ENCODE measurements around the gene STAG1.
"Not testable (repeated sequence)": the region's sequence is repeated elsewhere in the genome, so short reads cannot be mapped to it uniquely, and the experiment has no call there.

Gene STAG1

DNA sequence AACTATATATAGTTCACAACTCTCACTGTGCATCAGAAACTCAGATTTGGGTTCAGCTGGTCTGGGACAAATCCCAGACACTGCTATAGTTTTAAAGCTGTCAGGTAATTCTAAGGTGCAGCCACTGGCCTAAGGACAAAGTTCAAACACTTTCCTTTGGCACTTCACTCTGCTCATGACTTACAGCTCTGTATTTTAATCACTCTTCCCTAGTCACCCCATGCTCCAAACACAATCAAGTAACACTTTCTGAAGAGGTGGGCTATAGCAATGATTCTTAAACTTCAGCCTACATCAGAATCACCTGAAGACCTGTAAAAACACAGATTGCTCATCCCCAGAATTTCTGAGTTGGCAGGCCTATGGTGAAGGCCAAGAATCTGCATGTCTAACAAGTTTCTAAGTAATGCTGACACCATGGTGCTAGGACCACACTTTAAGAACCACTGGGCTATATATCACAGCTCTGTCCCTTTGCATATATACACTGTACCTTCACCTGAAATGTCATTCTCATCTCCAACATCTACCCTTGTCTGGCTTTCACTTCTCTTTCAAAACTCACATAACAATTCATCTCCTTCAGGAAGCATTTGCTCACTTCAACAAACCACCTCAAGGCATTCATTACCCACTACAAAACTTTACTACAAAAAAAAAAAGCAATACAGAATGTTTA is 21.4 kb downstream of the STAG1 start:
- H3K4me3 ChIP-seq (ENCODE audit: low read depth, low read length): no peak overlapping the region
- no peaks in the 10 kb centered on the region for H3K36me3 ChIP-seq
- DNase-seq: no peak
- no peaks in the 10 kb centered on the region for H3K9me3 ChIP-seq (ENCODE audit: severe bottlenecking)
- H3K27me3 ChIP-seq (ENCODE audit: insufficient read depth, low read depth, severe bottlenecking): no peaks in the 10 kb centered on the region
- TF ChIP-seq, protein P1, sequence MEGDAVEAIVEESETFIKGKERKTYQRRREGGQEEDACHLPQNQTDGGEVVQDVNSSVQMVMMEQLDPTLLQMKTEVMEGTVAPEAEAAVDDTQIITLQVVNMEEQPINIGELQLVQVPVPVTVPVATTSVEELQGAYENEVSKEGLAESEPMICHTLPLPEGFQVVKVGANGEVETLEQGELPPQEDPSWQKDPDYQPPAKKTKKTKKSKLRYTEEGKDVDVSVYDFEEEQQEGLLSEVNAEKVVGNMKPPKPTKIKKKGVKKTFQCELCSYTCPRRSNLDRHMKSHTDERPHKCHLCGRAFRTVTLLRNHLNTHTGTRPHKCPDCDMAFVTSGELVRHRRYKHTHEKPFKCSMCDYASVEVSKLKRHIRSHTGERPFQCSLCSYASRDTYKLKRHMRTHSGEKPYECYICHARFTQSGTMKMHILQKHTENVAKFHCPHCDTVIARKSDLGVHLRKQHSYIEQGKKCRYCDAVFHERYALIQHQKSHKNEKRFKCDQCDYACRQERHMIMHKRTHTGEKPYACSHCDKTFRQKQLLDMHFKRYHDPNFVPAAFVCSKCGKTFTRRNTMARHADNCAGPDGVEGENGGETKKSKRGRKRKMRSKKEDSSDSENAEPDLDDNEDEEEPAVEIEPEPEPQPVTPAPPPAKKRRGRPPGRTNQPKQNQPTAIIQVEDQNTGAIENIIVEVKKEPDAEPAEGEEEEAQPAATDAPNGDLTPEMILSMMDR (IDR thresholded peaks at IDR 0.05; ENCODE audit: low read depth, low read length): no peak
- H3K27ac ChIP-seq: no peak overlapping the region

DNA sequence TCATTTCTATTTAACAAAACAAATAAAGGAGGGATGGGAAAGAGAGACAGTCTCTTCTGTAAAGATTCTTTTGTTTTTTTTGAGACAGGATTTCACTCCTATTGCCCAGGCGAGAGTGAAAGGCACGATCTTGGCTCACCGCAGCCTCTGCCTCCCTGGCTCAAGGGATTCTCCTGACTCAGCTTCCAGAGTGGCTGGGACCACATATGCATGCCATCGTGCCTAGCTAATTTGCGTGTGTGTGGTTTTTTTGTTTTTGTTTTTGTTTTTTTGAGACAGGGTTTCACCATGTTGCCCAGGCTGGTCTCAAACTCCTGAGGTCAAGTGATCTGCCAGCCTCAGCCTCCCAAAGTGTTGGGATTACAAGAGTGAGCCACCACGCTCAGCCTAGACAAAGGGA is 23.3 kb downstream of the STAG1 start:
- no peak overlapping the region for H3K27ac ChIP-seq

DNA sequence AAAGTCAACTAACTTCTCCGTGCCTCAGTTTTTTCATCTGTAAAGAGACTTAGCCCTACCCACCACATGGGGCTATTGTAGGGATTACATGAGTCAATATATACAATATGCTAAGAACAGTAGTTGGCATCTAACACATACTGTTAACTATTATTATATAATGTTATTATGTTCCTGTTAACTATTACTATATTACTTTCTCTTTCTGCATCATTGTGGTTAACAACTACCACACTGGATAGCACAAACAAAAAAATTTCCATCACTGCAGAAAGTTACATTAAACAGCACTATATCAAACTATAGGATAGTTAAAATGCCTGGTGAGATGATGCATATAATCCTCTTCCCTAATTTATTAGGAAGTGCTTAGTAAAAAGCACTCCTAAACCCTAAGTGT is 23.7 kb downstream of the STAG1 start:
- Histone ChIP-seq H3K27me3 (ENCODE audit: insufficient read depth, low read depth, severe bottlenecking) (no peaks in the 10 kb centered on the region), H3K27ac (no peak overlapping the region), H3K9me3 (ENCODE audit: severe bottlenecking) (no peaks in the 10 kb centered on the region), H3K36me3 (no peaks in the 10 kb centered on the region), H3K4me3 (ENCODE audit: low read depth, low read length) (no peak overlapping the region)
- no peak for DNase-seq
- TF ChIP-seq, protein P1 (IDR thresholded peaks at IDR 0.05; ENCODE audit: low read depth, low read length): no peak

More for the DNA sequence above, 23.3 kb downstream of the STAG1 start:
- Histone ChIP-seq H3K36me3 (no peaks in the 10 kb centered on the region), H3K27me3 (ENCODE audit: insufficient read depth, low read depth, severe bottlenecking) (no peaks in the 10 kb centered on the region), H3K9me3 (ENCODE audit: severe bottlenecking) (no peaks in the 10 kb centered on the region), H3K4me3 (ENCODE audit: low read depth, low read length) (no peak overlapping the region)
- TF ChIP-seq, protein P1 (IDR thresholded peaks at IDR 0.05; ENCODE audit: low read depth, low read length): no peak
- DNase-seq: no peak

DNA sequence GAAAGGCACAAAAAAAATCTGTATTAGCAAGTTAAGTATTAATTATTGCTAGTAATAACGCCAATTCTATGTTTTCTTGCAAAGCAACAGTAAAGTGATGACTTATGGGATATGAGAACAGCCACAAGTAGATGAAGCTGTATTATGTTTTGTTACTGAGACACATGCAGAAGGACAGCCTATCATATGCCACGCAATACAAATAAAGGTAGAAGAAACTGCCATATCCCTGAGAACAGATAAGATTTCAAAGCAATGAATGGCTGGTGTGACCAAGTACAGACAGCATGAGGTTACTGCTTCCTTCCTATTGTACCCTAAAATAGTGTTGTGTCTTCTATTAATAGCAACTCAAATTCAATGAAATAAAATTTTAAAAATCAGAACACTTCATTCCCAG is 26.7 kb downstream of the STAG1 start:
- no peak for DNase-seq
- TF ChIP-seq, protein P1 (IDR thresholded peaks at IDR 0.05; ENCODE audit: low read depth, low read length): no peak
- Histone ChIP-seq H3K9me3 (ENCODE audit: severe bottlenecking) (no peaks in the 10 kb centered on the region), H3K4me3 (ENCODE audit: low read depth, low read length) (no peak overlapping the region), H3K27me3 (ENCODE audit: insufficient read depth, low read depth, severe bottlenecking) (no peaks in the 10 kb centered on the region), H3K36me3 (no peaks in the 10 kb centered on the region), H3K27ac (no peak overlapping the region)

DNA sequence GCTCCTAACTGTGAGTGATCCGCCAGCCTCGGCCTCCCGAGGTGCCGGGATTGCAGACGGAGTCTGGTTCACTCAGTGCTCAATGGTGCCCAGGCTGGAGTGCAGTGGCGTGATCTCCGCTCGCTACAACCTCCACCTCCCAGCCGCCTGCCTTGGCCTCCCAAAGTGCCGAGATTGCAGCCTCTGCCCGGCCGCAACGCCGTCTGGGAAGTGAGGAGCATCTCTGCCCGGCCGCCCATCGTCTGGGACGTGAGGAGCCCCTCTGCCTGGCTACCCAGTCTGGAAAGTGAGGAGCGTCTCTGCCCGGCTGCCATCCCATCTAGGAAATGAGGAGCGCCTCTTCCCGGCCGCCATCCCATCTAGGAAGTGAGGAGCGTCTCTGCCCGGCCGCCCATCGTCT is 29.3 kb downstream of the STAG1 start:
- H3K4me3 ChIP-seq (ENCODE audit: low read depth, low read length); DNase-seq; H3K36me3 ChIP-seq; H3K27me3 ChIP-seq (ENCODE audit: insufficient read depth, low read depth, severe bottlenecking); H3K9me3 ChIP-seq (ENCODE audit: severe bottlenecking); H3K27ac ChIP-seq: not testable (repeated sequence)

DNA sequence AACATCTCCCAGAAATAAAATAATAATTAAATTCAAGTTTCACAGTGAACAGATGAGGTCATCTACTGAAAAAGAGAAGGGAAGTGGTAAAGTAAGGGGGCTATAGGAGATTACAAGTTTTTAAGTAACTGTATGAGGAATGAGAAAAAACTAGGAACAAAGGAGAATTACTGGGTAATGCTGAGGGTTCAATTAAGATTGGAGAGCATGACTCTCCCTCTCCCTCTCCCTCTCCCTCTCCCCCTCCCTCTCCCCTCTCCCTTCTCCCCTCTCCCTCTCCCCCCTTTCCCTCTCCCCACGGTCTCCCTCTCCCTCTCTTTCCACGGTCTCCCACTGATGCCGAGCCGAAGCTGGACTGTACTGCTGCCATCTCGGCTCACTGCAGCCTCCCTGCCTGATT is 29.8 kb downstream of the STAG1 start:
- H3K9me3 ChIP-seq (ENCODE audit: severe bottlenecking); DNase-seq: not testable (repeated sequence)

DNA sequence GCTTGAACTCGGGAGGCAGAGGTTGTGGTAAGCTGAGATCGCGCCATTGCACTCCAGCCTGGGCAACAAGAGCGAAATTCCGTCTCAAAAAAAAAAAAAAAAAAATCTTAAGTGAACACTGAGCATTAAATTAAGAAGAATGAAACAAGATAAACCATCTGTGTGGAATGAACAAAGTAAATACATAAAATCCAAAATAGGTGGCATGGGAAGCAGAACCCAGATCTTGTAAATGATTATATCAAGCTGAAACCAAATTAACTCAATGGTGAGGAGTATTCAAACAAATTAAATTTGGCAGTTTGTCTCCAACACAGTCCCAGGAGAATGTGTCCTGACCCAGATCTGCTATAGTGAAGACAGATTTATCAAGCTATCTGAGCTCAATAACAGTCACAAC is 32.1 kb downstream of the STAG1 start:
- Histone ChIP-seq H3K9me3 (ENCODE audit: severe bottlenecking) (no peaks in the 10 kb centered on the region), H3K27me3 (ENCODE audit: insufficient read depth, low read depth, severe bottlenecking) (no peaks in the 10 kb centered on the region), H3K36me3 (no peaks in the 10 kb centered on the region; the same call in 1 of the 2 replicates), H3K27ac (no peak overlapping the region), H3K4me3 (ENCODE audit: low read depth, low read length) (no peak overlapping the region)
- DNase-seq: no peak
- TF ChIP-seq, protein P1 (IDR thresholded peaks at IDR 0.05; ENCODE audit: low read depth, low read length): no peak

More for the DNA sequence above, 29.8 kb downstream of the STAG1 start:
- not testable (repeated sequence) for H3K27me3 ChIP-seq (ENCODE audit: insufficient read depth, low read depth, severe bottlenecking); H3K36me3 ChIP-seq; H3K4me3 ChIP-seq (ENCODE audit: low read depth, low read length); H3K27ac ChIP-seq
